GM21423 (cell line): ENCODE measurements around the gene FAM3D.
"Not testable (repeated sequence)": the region's sequence is repeated elsewhere in the genome, so short reads cannot be mapped to it uniquely, and the experiment has no call there.

Experiments used
- ATAC-seq: cut with Tn5 transposase; IDR thresholded peaks from one replicate; pipeline ENCODE4 v1.9.1; 2021; ENCODE audit warnings: mild to moderate bottlenecking, moderate library complexity; ENCODE audit not compliant: unreplicated experiment

FAM3D gene

GRCh38 chr3:58685641-58686040 lies 19.1 kb upstream of the FAM3D start:
- ATAC-seq: no peak

DNA sequence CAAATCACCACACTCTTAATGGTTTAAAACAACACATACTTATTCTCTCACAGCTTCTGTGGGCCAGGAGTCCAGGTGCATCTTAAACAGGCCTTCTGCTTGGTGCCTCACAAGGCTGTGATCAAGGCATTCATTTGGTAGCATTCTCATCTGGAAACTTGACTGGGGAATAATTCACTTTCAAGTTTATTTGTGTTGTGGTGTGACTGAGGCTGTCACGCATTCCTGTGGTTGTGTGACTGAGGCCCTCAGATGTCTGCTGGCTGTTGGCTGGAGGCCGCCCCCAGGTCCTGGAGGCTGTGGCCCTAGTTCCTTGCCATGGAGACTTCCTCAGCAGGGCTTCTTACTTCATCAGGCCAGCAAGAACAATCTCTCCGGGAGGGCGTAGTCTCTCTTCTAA lies 16.9 kb upstream of the FAM3D start:
- peak; percentile 52 for ATAC-seq

DNA sequence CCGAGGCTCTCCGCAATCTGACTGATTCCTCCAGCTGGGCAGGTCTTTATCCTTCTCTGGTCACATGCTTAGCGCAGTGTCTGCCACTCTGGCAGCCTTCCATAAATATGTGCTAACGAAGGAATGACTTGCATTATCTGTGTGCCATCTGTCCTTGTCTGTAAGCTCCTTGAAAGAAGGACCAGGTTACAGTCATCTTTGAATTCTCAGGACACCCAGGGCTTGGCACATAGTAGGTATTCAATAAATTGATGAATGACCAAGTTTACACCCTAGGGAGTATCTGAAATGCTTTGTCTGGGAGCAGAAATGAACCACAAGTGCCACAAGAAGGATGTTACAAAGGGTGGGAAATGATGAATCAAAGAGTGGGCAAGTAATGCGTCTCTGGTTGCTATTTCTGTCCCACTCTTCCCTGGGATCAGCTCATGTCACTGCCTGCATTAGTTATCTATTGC lies 16.5 kb upstream of the FAM3D start:
- ATAC-seq: no peak

DNA sequence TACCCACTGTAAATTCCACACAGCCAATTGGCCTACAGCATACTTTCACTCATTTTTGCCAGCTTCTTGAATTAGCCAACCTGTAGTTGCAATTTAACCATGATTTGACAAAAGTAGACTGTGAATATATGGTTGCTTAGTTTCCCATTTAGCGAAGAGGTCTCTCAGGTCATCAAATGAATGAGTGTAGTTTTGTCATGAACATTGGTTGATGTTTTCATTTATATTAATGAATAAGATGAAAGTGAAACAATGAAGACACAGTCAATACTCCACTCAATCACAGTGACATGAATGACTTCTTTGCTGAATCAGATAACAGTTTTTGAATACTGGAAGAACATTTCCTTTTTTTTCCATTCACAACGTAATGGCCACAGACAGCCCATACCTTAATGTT lies 15.3 kb upstream of the FAM3D start:
- ATAC-seq: no peak

DNA sequence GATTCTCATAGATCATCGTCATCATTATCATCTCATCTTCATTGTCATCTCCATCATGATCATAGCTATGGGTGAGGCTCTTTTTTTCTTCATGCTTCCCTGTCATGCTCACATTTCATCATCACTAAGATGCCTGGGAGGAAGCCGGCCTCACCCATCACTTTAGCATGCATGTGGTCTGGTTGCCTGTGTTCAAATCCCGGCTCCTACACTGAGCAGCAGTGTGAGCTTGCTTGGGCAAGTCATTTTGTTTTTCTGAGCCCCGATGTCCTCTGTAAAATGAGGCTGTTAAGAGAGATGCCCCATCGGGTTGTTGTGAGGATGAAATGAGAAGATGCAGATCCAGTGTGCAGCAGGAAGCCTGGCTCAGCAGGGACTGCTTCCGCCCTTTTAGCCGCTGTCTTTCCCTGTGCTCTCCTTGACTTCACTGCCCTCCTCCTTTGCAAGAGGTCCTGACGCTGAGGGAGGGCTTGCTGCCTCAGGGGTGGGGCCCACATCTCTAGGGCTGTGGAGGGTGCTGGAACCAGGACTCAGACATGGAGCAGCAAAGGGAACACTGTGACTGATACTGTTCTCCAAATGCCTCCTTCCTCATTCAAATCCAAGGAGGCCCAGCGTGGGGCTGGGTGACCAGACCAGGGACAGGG lies 14.4 kb upstream of the FAM3D start:
- no peak for ATAC-seq

DNA sequence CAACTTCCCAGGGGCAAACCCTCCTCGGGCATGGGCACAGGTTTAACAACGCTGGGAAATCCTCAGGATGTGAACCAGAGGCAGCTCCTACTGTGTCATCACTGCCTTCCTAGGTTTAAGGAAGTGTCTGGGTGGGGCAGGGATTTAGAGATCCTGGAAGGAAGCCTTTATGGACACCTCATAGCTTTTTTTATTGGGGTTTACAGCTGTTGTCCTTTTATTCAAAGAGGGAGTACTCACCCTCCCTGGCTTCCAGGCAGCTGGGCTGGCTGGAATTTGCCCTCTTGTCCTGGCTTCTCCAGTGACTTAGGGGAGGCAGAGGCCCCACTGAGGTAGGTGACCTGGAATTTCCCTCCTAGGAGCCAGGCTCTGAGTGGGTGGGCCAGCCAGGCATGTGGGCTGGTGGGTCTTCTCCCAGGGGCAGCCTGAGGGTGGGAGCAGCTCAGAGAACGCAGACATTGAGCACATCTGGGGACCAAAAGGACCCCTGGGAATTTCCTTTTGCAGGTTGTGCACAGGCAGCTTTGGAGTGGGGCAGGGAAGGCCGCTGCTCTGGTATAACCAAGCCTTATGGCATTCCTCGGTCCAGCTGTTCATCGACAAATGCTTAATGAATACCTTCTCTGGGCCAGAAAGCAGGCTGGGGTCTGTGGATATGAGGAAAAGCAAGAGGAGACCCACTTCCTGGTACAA lies 13.5 kb upstream of the FAM3D start:
- ATAC-seq: no peak

DNA sequence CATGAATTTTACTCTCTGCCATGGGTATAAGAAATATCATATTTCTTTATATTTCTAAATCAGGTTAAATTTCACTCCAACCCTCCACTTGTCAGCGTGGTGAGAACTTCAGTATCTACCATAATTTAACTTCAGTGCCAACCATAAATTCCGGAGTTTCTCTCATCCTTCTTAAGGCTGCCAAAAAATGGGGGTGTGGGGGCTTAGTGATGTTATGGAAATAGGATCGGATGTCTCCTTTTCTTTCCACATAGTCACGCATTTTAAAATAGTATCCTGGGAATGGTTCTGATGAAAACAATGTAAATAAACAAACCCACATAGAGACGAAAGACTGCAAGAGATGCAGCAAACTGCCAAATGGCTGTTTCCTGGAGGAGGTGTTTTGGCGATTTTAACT lies 12.9 kb upstream of the FAM3D start:
- no peak for ATAC-seq

DNA sequence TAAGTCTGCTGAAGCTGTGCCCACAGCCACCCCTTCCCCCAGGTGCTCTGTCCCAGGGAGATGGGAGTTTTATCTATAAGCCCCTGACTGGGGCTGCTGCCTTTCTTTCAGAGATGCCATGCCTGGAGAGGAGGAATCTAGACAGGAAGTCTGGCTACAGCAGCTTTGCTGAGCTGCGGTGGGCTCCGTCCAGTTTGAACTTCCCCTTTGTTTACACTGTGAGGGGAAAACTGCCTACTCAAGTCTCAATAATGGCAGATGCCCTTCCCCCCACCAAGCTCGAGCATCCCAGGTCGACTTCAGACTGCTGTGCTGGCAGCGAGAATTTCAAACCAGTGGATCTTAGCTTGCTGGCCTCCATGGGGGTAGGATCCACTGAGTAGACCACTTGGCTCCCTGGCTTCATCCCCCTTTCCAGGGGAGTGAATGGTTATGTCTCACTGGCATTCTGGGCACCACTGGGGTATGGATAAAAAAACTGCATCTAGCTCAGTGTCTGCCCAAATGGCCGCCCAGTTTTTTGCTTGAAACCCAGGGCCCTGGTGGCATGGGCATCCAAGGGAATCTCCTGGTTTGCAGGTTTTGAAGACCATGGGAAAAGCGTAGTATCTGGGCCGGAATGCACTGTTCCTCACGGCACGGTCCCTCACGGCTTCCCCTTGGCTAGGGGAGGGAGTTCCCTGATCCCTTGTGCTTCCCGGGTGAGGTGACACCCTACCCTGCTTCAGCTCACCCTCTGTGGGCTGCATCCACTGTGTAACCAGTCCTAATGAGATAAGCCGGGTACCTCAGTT lies 11.8 kb upstream of the FAM3D start:
- ATAC-seq: not testable (repeated sequence)

DNA sequence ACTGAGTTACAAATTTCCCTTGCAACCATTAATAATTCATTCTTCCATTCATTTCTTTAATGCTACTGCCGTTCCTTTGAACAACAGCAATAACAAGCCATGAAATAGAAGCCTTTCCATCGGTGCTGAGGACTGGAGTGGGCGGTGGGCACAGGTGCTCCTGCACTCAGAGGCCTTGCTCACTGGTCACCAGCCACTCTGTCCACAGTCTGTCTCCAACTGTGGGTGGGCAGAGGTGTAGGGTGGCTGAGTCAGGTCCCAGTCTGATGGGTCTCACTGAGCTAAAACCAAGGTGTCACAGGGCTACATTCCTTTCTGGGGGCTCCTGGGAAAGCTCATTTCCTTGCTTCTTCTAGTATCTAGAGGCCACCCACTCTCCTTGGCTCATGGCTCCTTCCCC lies 6.3 kb upstream of the FAM3D start:
- ATAC-seq: no peak

DNA sequence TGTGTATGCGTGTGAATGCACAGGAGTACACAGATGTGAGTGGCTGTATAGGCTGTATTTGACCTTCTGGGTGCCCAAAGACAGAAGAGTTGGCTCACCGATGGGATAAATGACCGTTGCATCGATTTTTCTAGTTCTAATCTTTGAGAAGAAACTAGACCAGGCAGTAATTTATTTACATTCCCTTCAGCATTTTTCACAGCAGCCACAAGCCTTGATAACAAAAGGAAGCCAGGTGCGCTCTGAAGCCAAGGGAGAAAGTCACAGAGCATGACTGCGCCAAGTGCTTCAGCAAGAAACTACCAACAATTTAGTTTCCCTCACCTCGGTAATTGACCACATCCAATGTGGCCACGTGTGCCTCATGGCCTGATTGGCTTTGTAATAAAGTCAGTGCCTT lies 5.9 kb upstream of the FAM3D start:
- no peak for ATAC-seq

GRCh38 chr3:58670506-58671135 lies 4.0 kb upstream of the FAM3D start:
- no peak for ATAC-seq

GRCh38 chr3:58668247-58668646 lies 1.7 kb upstream of the FAM3D start:
- no peak for ATAC-seq

GRCh38 chr3:58667704-58668103 lies 1.1 kb upstream of the FAM3D start:
- ATAC-seq: no peak

GRCh38 chr3:58667229-58667628 lies 655 bp upstream of the FAM3D start:
- no peak for ATAC-seq

DNA sequence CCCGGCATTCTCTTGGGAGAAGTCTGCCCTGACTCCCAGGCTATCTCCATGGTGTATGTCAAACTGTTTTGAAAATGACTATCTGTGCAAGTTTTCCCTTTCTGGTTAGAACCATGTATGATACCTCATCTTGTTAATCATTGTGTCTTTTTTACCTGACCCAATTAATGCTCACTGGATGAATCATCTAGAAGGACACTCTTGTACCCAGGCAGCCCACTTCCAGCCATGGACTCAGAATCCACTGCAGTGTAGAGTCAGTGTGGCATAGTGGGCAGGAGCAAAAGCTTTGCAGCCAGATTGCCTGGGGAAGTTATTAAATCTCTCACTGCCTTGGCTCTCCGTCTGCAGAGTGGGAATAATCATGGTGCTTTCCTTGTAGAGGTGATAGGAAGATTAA lies 1.2 kb downstream of the FAM3D start:
- ATAC-seq: no peak

DNA sequence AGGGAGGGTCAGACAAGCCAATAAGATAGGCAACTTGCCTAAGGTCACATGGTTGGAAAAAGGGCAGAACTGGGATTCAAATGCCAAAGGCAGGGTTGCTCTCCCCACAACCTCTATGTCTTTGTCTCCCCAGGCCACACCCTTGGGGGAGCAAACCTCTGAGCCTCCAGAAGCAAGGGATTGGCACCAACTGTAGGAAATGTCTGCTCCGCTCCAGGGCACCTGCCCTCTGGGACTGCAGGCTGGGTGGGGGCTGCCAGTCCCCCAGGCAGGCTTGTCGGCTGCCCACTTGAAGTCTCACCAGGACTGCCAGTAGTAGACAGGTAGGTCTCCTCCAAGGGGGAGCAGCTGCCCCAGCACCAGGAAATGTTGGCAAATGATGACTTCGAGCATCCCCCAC lies 2.0 kb downstream of the FAM3D start:
- no peak for ATAC-seq

GRCh38 chr3:58661836-58662420 lies 4.6 kb downstream of the FAM3D start:
- ATAC-seq: no peak

GRCh38 chr3:58660998-58661397 lies 5.6 kb downstream of the FAM3D start:
- no peak for ATAC-seq

DNA sequence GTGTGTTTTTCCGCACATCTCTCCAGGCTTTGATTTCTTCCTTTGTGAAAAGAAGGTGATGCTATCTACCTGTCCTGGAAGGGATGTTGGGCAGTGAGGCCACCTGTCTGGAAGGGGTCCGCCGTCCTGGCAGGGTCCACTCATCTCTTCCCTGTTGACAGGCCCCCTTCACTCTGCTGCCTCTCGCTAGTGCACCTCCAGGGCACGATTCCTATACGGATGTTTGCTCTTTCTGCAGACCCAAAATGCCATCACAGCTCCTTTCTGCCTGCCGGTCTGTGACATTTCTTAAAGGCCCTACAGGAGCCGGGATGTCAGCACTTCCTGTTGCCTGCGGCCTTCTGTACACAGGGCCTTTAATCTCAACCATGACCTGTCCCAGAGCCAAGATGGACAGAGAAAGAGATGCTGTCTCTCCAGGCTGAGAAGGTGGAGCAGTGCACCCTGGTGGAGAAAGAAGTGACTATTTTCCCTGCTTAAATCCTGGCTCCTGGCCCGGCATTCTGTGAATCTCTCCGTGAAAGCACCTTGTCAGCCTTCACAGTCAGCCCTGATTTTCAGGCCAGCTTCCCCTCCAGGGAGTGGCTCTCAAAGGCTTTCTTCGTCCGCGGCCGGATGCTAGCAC lies 7.4 kb downstream of the FAM3D start:
- ATAC-seq: no peak

DNA sequence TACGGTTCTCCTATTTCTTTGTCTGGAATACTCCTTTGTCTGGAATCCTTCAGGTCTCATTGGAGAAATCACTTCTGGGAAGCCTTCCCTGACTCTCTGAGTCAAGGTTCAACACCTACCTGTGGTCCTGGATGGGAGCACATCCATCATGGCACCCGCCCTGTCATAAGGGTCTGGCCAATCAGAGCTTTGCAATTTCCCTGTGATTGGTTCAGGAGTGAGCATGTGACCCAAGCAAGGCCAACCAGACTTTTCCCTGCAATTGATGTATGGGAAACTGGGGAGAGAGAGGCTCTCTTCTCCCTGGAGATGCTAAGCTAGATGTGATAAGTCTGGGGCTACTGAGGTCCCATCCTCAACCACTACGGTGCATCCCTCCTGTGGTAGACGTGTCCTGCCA lies 8.1 kb downstream of the FAM3D start:
- ATAC-seq: no peak
